Motor neuron (in vitro differentiated cells): ENCODE measurements around the gene LHPP. TPM values are rescaled to one million over a fixed set of nuclear protein-coding genes. Genes with fewer than 3 reads are reported as not detected.
A peak's percentile ranks its signal among the peaks of the same experiment; 100 is the strongest.

Source experiments
- ATAC-seq, 8 experiments: fragments of 200-7000 bp; cut with Tn5 transposase; replicated peaks in 6 of 8; 2 replicates each; pipeline ENCODE4 v1.8.0; 2021; ENCODE audit warnings: mild to moderate bottlenecking in 8 of 8, moderate library complexity in 8 of 8
- H3K27ac ChIP-seq, 2 donors: fragments of 250-450 bp; sonication (Bioruptor Pico); 2 replicates each; pipeline ENCODE4 v1.9.0; 2021; ENCODE audit warnings: antibody characterized with exemption in 2 of 2, mild to moderate bottlenecking in 2 of 2, moderate library complexity in 1 of 2
- H3K4me1 ChIP-seq, 2 donors: fragments of 250-450 bp; sonication (Bioruptor Pico); replicated peaks in 1 of 2; 2 replicates each; pipeline ENCODE4 v1.6.1; 2021; ENCODE audit warnings: antibody characterized with exemption in 2 of 2, mild to moderate bottlenecking in 2 of 2, moderate library complexity in 1 of 2
- H3K4me3 ChIP-seq, 5 donors: fragments of 250-450 bp; sonication (Bioruptor Pico); 2 replicates each; pipeline ENCODE4 v1.9.0; 2021; ENCODE audit warnings: antibody characterized with exemption in 5 of 5, mild to moderate bottlenecking in 5 of 5, moderate library complexity in 4 of 5
- WGBS, 10 experiments: fragments of 450-650 bp; shearing (Covaris generic); methylation state at CpG; one replicate each; pipeline ENCODE4 v1.0.0; 2022; 5-methylcytosine and 5-hydroxymethylcytosine counted together
- in situ Hi-C, 9 experiments: fragments of 400-800 bp; cut with MboI; loops; one replicate each; pipeline ENCODE4 v1.15.0; 2021; ENCODE audit warnings: low sequenced_read_pairs in 9 of 9, low pct_unique_long_range_greater_than_20kb in 2 of 9; ENCODE audit not compliant: unreplicated experiment in 9 of 9
- total RNA-seq, 8 experiments: library from RNA; unstranded; fragments of 300-600 nt; gene quantifications; 2 replicates each; pipeline versions ENCODE4 v1.2.3 to v1.2.4, GENCODE V29; 2022

Gene LHPP
- total RNA-seq, 8 experiments from 2014 or later: 3.4 to 14.5 (median 8.6) TPM

- peak within 1 kb of the TSS; percentile 13 to 35 (median 23) for H3K4me3 ChIP-seq
- WGBS, 10 experiments: 0 to 36% (median 4%) methylated on average over 1 to 8 of the region's 57 CpGs; no CpG with 5 or more reads in 2 of the 10 experiments
- peaks cover 15 to 17% of the 10 kb centered on the region in 2 donors for H3K4me1 ChIP-seq
- in situ Hi-C loops: no loop called here
- H3K27ac ChIP-seq: no peak within 1 kb of the TSS
- peak in 7 of 8 experiments; percentile 31 to 82 (median 70) for ATAC-seq
These were observed 11.4 kb upstream of the LHPP start, which contains the start of gene NKX1-2 for GRCh38 chr10:124450012-124450782. Gene NKX1-2 (minus strand): TSS chr10:124450035. CDS start chr10:124449943, 92 bp downstream.

GRCh38 chr10:124450783-124451057, 10.9 kb upstream of the LHPP start:
- in situ Hi-C loops: no loop called here
- Histone ChIP-seq H3K4me3 (no peak overlapping the region), H3K27ac (no peak overlapping the region), H3K4me1 (peaks cover 15 to 17% of the 10 kb centered on the region in 2 donors)
- no peak for ATAC-seq
- WGBS, 10 experiments: 0 to 41% (median 7%) methylated on average over 1 to 3 of the region's 5 CpGs; no CpG with 5 or more reads in 5 of the 10 experiments

DNA sequence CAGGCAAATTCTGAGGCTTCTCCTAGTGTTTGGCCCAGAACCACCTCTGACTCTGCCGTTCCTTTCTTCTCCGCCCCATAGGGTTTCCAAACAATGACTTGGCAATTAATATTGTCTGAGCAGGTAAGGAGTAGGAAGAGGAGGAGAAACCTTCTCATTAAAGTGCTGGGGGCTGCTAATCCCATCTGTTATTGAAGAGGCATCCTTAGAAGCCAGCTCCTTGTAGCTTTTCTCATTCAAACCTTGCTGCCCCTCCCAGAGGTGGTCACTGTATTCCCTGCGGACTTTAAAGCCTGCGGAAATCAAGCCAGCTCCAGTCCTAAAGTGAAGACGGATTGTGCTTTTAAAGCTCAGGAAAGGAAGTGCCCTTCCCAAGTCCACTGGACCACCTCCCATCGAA, 10.3 kb upstream of the LHPP start:
- H3K4me3 ChIP-seq: no peak overlapping the region
- peaks cover 15 to 17% of the 10 kb centered on the region in 2 donors for H3K4me1 ChIP-seq
- 0 to 33% (median 7%) methylated on average over 1 to 5 of the region's 6 CpGs; no CpG with 5 or more reads in 1 of the 10 experiments for WGBS, 10 experiments
- no peak overlapping the region for H3K27ac ChIP-seq
- in situ Hi-C loops: no loop called here
- no peak for ATAC-seq

DNA sequence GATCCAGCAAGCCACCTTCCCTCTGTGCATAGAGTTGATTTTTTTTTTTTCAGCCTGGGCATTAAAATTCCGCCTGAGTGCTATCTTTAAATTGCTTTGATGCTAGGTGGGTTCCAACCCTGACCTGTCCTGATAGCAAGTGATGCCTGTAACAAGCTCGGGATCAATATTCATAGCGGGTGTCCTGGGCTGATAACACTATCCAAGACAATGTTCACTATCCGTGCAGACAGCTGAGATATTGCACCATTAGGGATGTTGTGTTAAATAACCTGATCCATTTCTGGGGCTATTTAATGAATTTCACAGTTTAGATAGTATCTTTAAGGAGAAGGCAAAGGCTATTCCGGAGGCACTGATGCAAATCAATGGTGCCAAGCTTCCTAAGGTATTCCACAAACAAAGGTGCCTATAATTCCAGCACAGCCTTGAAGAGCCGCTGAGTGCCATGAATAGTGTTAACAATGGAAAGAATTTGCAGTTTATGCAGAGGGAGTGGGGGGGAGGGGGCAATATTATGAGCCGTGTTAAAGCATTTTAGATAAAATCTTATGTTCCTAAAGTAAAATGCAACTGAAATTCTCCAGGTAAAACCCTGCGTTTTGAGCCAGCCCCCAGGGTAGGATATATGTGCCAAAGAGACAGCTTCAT, 7.5 kb upstream of the LHPP start:
- 0 to 67% (median 32%) methylated on average over 1 to 8 of the region's 8 CpGs; no CpG with 5 or more reads in 1 of the 10 experiments for WGBS, 10 experiments
- Histone ChIP-seq H3K27ac (no peak overlapping the region), H3K4me1 (peaks cover 6 to 7% of the 10 kb centered on the region in 2 donors), H3K4me3 (no peak overlapping the region)
- in situ Hi-C loops: no loop called here
- no peak for ATAC-seq

DNA sequence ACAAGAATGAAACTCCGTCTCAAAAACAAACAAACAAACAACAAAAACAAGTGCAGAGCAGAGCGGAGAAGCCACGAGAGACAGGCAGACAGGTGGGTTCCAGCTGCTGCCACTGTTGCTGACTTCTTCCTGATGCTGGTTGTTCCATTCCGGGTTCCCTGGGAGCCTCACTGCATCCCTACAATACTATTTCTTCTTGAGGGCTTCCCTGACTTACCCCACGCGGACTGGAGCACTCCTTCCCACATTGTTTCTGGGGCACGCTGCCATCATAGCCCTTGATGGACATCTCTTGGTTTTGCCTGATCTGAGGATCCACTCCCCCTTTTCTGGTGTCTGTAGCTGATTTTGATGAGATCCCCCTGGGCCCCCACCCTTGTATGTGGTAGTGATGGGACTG, 6.2 kb upstream of the LHPP start:
- H3K27ac ChIP-seq: no peak overlapping the region
- no peaks in the 10 kb centered on the region for H3K4me1 ChIP-seq
- in situ Hi-C loops: no loop called here
- ATAC-seq: no peak
- no peak overlapping the region for H3K4me3 ChIP-seq
- 0 to 100% (median 73%) methylated on average over 1 to 3 of the region's 7 CpGs; no CpG with 5 or more reads in 5 of the 10 experiments for WGBS, 10 experiments

DNA sequence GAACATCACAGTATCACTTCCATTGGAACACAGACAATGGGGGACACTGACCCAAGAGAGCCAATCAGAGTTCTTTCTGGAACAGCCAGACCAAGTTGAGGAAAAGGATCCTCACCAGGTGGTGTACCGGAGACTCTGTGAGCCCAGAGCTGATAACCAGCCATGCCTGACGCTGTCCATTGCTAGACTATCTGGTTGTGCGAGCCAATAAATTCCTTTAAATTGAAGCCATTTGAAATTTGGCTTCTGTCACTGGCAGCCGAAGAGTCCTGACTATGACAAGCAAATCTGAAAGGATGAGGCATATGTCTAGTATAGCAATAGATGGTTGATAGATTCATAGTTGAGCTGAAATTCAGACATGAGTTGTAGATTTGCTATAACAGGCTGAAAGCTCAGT, 3.1 kb upstream of the LHPP start:
- Histone ChIP-seq H3K4me1 (no peaks in the 10 kb centered on the region), H3K4me3 (no peak overlapping the region), H3K27ac (no peak overlapping the region)
- 5 to 100% (median 89%) methylated on average over 2 to 4 of the region's 4 CpGs; no CpG with 5 or more reads in 3 of the 10 experiments for WGBS, 10 experiments
- in situ Hi-C loops: no loop called here
- ATAC-seq: no peak

GRCh38 chr10:124458889-124459288, 2.7 kb upstream of the LHPP start:
- in situ Hi-C loops: no loop called here
- H3K4me3 ChIP-seq: no peak overlapping the region
- 40 to 63% (median 43%) methylated on average over 2 of the region's 2 CpGs; no CpG with 5 or more reads in 7 of the 10 experiments for WGBS, 10 experiments
- no peak overlapping the region for H3K27ac ChIP-seq
- no peak for ATAC-seq
- H3K4me1 ChIP-seq: no peaks in the 10 kb centered on the region

GRCh38 chr10:124459395-124459794, 2.2 kb upstream of the LHPP start:
- no peak overlapping the region for H3K4me3 ChIP-seq
- no peak for ATAC-seq
- in situ Hi-C loops: no loop called here
- H3K27ac ChIP-seq: no peak overlapping the region
- H3K4me1 ChIP-seq: no peaks in the 10 kb centered on the region
- WGBS, 10 experiments: 17 to 83% methylated on average over 1 of the region's 1 CpG; no CpG with 5 or more reads in 8 of the 10 experiments

DNA sequence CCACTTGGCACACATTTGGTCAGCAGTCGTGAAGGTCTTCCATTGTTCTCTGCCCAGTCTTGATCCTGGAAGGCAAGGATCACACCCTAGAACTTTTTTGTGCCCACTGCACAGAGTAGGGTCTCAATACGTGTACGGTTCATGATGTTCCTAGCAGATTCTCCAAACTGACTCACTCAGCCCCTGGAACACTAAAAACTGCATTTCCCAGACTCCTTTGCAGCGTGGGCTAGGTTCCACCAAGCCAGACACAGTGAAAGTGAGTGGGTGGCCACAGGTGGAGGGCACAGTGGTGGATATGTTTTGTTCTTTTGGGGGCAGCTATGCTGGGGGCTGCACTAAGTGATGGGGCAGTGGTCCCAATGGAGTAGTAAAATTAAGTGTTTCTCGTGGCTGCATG, 1.5 kb upstream of the LHPP start:
- WGBS, 10 experiments: 37 to 100% (median 87%) methylated on average over 1 to 4 of the region's 5 CpGs; no CpG with 5 or more reads in 4 of the 10 experiments
- ATAC-seq: no peak
- no peak overlapping the region for H3K4me3 ChIP-seq
- in situ Hi-C loops: no loop called here
- no peaks in the 10 kb centered on the region for H3K4me1 ChIP-seq
- H3K27ac ChIP-seq: no peak overlapping the region

GRCh38 chr10:124462348-124462695, 699 bp downstream of the LHPP start:
- H3K27ac ChIP-seq: peak overlapping the region in 1 of 2 donors; percentile 93
- no peak for ATAC-seq
- peak overlapping the region; percentile 70 to 93 (median 86) for H3K4me3 ChIP-seq
- in situ Hi-C loops: no loop called here
- H3K4me1 ChIP-seq: peaks cover 0 to 6% of the 10 kb centered on the region in 2 donors
- 79 to 100% (median 88%) methylated on average over 2 to 7 of the region's 8 CpGs; no CpG with 5 or more reads in 4 of the 10 experiments for WGBS, 10 experiments

DNA sequence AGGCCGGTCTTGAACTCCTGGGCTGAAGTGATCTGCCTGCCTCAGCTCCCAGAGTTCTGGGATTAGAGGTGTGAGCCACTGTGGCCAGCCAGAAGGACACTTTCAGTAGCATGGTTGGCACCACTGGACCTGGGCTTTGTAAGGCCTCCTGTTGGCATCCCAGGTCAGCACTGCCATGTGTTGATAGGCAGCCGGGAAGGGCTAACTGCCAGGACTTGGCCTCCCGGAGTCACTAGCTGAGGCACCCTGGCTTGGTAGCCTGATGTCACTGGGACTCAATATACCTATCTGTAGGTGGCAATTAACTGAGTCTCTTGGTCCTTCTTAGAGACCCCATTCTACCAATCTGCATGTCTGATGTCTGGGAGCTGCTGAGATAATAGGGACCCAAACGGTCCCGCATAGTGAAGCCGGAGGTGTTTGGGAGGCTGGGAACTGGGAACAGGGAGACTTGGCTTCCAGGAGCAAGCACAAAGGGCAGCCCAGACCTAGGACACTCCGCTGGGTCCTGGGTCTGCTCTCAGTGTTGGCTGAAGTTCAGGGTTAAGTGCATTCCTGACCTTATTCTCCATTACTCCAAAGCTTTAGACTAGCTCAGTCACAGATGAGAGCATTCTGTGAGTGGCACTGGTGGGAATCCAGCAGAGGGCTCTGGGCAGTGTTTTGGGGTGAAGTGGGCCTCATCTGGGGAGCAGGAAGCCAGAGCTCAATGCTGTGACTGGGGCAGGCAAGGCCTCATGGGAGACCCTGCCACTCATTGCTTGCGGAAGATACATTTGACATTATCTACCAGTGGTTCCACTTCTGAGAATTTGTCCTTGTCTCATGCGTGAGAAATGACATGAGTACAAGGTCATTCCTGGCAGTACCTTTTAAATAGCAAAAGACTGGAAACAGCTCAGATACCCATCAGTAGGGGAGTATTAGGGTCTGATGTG, 2.7 kb downstream of the LHPP start:
- H3K27ac ChIP-seq: no peak overlapping the region
- no peak for ATAC-seq
- H3K4me1 ChIP-seq: peaks cover 0 to 6% of the 10 kb centered on the region in 2 donors
- 33 to 100% (median 71%) methylated on average over 1 to 6 of the region's 9 CpGs; no CpG with 5 or more reads in 2 of the 10 experiments for WGBS, 10 experiments
- H3K4me3 ChIP-seq: no peak overlapping the region
- in situ Hi-C loops: no loop called here

DNA sequence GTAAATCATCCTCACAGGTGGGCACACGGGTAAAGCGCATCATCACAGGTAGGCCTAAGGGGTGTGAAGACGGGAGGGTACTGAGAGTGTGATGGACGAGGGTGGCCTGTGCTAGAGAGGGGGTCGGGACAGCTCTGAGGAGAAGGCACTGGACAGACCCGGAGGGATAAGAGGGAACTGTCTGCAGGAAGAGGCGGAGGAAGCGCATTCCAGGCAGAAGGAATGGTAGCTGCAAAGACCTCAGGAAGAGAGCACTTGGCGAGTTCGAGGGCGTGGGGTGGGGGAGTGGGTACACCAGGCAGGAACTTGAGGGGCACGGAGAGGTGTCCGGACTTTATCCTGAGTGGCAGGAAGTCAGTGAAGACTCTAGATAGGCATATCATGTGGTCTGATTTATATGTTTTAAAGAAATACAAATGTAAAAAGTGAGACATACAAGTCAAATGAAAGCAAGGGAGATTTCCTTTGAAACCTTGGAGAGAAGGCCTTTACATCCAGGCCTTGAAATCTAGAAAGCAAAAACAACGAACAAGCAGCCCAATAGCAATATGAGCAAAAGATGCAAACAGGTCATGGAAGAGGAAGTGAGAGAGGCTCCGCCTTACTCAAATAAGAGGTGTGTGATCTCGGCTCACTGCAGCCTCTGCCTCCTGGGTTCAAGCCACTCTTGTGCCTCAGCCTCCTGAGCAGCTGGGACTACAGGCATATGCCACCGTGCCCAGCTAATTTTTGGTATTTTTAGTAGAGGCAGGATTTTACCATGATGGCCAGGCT, 3.6 kb downstream of the LHPP start:
- no peak overlapping the region for H3K4me3 ChIP-seq
- no peak overlapping the region for H3K27ac ChIP-seq
- ATAC-seq: no peak
- peaks cover 6 to 7% of the 10 kb centered on the region in 2 donors for H3K4me1 ChIP-seq
- WGBS, 10 experiments: 63 to 80% (median 73%) methylated on average over 3 to 12 of the region's 17 CpGs; no CpG with 5 or more reads in 2 of the 10 experiments
- in situ Hi-C loops: no loop called here
